AG09319 (cell line): ENCODE measurements around the gene TUBGCP3.

ENCODE experiments used
- DNase-seq: peaks from one replicate; pipeline ENCODE4 v3.0.0-alpha.2; 2010; ENCODE audit warnings: low read depth; ENCODE audit errors: extremely low read depth
- TF ChIP-seq, protein P1 (sequence below): IDR thresholded peaks from 2 replicates; pipeline ENCODE4 v1.5.1; 2011; ENCODE audit warnings: low read depth, mild to moderate bottlenecking, inconsistent platforms, low read length, moderate library complexity

TUBGCP3 gene

DNA sequence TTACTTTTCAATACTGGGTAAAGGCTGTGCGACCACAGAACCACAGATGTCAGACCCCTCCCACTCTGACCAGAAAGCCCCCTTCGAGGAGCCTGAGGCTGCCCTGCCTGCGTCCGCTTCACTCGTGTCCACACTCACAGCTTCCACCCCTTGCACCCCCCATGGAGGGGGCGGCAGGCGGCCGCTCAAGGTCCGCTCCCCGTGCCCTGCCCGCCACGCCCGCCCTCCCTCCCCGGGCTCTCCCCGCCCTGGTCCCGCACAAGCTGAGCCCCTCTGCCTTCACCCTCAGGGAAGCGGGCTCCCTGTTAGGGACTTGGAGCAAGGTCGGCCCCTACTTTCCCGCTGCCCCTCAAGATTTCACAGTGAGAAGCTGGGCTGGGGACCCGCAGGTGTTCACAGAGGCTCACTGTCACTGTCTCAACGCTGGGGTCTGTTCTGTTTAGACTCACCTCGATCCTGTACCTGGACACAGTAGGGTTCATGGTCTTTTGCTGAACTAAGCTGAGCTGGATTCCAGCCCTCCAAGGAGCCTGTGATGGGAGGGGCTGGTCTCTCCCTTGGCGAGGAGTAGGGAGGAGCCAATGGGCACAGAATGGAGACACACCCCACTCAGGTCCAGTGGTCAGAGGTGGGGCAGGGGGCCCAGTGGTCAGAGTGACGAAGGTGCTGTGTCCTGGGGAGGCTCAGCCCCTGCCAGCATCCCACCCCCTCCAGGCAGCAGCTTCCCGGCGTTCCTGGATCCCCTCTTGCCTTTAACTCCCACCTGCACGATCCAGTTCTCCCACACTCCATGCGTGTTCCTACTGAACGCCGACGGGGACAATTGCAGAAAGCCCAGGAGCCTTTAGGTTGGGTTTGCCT, 142.3 kb downstream of the TUBGCP3 start:
- DNase-seq = no peak
- TF ChIP-seq, protein P1, sequence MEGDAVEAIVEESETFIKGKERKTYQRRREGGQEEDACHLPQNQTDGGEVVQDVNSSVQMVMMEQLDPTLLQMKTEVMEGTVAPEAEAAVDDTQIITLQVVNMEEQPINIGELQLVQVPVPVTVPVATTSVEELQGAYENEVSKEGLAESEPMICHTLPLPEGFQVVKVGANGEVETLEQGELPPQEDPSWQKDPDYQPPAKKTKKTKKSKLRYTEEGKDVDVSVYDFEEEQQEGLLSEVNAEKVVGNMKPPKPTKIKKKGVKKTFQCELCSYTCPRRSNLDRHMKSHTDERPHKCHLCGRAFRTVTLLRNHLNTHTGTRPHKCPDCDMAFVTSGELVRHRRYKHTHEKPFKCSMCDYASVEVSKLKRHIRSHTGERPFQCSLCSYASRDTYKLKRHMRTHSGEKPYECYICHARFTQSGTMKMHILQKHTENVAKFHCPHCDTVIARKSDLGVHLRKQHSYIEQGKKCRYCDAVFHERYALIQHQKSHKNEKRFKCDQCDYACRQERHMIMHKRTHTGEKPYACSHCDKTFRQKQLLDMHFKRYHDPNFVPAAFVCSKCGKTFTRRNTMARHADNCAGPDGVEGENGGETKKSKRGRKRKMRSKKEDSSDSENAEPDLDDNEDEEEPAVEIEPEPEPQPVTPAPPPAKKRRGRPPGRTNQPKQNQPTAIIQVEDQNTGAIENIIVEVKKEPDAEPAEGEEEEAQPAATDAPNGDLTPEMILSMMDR = no peak

DNA sequence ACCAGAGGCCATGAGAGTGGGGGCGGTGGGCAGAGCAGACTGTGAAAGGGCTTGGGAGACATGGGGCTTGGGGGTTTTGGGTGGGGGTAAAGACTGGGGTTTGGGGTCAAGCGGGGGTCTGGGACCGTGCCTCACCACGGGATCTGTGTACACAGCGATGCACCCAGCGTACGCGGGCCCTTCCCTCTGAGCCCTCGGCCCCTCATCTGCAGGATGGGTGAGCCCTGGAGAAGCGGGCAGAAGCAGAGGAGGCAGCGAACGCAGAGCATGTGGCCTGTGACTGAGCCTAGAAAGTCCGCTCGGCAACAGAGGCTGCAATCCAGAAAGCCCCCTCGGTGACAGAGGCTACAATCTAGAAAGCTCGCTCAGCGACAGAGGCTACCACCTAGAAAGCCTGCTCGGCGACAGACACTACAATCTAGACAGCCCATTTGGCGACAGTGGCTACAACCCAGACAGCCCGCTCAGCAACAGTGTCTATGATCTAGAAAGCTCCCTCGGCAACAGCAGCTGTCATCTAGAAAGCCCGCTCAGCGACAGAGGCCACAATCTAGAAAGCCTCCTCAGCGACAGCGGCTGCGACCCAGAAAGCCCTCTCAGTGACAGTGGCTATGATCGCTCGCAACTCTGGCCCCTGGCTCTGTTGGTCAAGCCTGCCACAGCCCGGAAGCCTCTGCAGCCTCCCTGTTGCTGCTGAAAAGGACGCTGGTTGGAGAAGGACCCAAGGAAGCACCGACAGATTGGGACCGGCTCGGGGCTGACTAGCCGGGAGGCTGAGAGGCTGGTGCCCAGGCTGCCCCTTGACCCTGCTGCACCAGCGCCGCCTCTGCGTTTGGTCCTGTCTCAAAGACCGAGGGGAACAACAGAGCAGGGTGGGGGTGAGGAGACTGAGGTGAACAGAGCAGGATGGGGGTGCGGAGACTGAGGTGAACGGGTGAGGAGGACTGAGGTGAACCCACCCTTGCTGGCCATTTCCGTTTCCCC, 143.2 kb downstream of the TUBGCP3 start:
- TF ChIP-seq, protein P1 = no peak
- DNase-seq = no peak

DNA sequence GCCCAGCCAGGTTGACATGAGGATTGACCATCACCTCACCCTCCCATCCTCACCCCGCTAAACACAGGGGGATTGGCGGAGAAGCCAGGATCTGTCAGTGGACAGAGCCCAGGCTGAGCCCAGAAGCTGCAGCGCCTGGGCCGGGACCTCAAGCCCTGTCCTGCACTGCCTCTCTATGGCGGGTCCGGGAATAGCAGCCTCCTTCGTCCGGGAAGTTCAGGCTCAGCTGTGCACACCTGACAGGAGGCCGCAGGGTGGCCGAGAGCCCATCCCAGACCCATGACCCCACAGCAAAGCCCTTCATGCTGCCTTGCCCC, 144.0 kb downstream of the TUBGCP3 start:
- DNase-seq = peak; percentile 2
- TF ChIP-seq, protein P1 = peak; percentile 72

DNA sequence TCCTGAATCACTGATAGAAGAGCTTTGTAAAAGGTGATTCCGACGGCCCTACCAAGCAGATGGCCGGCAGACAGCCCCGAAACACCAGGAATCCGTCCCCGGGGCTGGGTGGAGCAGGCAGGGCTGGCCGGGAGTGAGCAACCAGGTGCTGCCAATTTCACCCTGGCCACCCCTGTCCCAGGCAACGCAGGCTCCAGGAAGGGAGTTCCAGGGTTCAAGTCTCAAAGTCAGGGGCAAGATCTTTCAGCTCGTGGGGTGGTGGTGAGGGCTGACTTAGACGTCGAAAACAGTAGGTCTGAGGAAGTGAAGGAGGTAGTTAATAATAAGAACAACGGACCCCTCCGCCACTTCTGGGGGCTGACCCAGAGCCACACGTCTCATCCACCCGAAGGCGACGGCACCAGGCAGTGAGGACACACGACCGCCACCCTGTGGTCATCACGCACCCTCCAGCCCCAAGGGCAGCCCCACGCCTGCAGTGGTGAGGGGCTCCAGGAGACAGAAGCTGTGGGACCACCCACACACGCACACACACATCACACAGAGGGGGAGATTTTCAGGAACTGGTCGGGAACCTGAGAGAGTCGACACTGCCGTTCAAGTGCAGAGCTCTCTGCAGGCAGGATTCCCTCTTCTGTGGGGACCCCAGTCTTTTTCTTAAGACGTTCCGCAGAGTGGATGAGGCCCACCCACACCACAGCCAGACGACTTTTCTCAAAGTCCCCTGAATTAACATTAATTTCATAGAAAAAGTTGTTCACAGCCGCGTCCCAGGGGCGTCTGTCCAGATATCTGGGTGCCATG, 144.6 kb downstream of the TUBGCP3 start:
- TF ChIP-seq, protein P1 = peak; percentile 20

DNA sequence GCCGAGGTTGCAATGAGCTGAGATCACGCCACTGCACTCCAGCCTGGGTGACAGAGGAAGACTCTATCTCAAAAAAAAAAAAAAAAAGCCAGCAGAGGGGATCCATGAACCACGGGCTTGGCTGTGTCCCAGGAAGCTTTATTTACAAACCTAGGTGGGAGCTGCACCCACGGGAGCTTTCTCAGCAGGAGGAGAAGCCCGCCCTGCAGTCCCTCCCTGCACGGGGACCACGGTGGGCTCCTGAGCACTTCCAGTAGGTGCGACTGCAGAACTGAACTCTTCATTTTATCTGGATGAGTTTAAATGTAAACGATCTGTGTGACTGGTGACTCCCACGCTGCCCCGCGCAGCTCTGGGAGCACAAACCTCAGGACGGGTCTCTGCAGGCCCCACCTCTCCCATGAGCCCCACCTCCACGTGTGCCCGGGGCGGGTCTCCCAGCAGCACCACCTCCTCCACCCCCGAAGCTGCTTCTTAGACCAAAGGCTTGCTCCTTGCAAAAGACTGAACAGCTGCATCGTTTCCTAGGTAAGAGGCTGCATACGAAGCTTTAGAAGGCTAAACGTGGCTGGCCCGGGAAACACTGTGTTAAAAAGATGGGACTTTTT, 145.4 kb downstream of the TUBGCP3 start:
- TF ChIP-seq, protein P1 = no peak
- DNase-seq = no peak

More for the DNA sequence above, 144.6 kb downstream of the TUBGCP3 start:
- DNase-seq = no peak

DNA sequence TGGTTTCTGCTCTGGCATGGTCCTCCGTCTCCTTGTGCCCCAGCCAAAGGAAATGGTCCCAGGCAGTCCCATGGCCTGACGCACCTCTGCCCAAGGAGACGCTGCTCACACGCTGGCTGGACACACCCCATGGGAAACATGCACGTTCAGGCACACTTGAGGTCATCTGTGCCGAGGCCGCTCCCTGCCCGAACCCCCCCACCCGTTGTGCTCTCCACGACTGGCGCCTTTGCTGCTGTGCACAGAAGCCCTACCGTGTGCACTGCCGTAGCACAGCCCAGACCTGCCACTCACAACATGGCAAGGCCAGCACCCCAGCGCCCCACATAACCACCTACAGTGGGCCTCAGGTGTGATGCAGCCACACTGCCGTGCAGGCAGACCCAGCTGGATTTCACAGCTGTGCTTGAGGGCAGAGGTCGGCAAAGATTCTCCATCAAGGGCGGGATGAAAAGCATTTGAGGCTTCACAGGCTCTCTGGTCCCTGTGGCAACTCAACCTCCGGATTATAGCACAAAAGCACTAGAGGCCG, 146.1 kb downstream of the TUBGCP3 start:
- DNase-seq = no peak
- TF ChIP-seq, protein P1 = no peak
